DOHH2 (cell line): ENCODE data around the gene SLC19A1.

Experiments used
- H3F3A ChIP-seq: fragments of 200-600 bp; sonication (generic), shearing (Covaris generic); 2 replicates; pipeline ENCODE4 v1.6.0; 2016; ENCODE audit warnings: antibody characterized with exemption, mild to moderate bottlenecking; ENCODE audit not compliant: control insufficient read depth, insufficient read depth
- H3K27ac ChIP-seq: fragments of 200-600 bp; sonication (generic); 2 replicates; pipeline ENCODE4 v1.5.1; 2014; ENCODE audit warnings: low read depth, mild to moderate bottlenecking, low read length, moderate library complexity
- H3K27me3 ChIP-seq: fragments of 200-600 bp; sonication (generic); 2 replicates; pipeline ENCODE4 v1.6.1; 2014; ENCODE audit warnings: mild to moderate bottlenecking, low read length, mixed read lengths; ENCODE audit not compliant: control insufficient read depth
- H3K36me3 ChIP-seq: fragments of 200-600 bp; sonication (generic); 2 replicates; pipeline ENCODE4 v1.6.1; 2014; ENCODE audit warnings: mild to moderate bottlenecking, low read length, moderate library complexity, mixed read lengths; ENCODE audit not compliant: control insufficient read depth
- H3K4me1 ChIP-seq: fragments of 200-600 bp; sonication (generic); 2 replicates; pipeline ENCODE4 v1.6.1; 2014; ENCODE audit warnings: mild to moderate bottlenecking, low read length, mixed read lengths; ENCODE audit not compliant: control insufficient read depth
- H3K4me2 ChIP-seq: fragments of 200-600 bp; sonication (generic); 2 replicates; pipeline ENCODE4 v1.6.0; 2014; ENCODE audit warnings: mild to moderate bottlenecking, low read length, moderate library complexity
- H3K4me3 ChIP-seq: fragments of 200-600 bp; sonication (generic); 2 replicates; pipeline ENCODE4 v1.5.1; 2014; ENCODE audit warnings: mild to moderate bottlenecking, low read length, mixed read lengths
- H3K79me2 ChIP-seq: fragments of 200-600 bp; sonication (generic); 2 replicates; pipeline ENCODE4 v1.6.1; 2014; ENCODE audit warnings: mild to moderate bottlenecking, low read length, mixed read lengths; ENCODE audit not compliant: control insufficient read depth
- H3K9me2 ChIP-seq: fragments of 200-600 bp; sonication (generic); replicated peaks from 2 replicates; pipeline ENCODE4 v1.6.1; 2014; ENCODE audit warnings: mild to moderate bottlenecking, low read length, mixed read lengths; ENCODE audit not compliant: control insufficient read depth
- H3K9me3 ChIP-seq: fragments of 200-600 bp; sonication (generic); 2 replicates; pipeline ENCODE4 v1.6.1; 2014; ENCODE audit warnings: antibody characterized with exemption, low read length, mixed read lengths; ENCODE audit not compliant: control insufficient read depth, insufficient read depth
- H4K20me1 ChIP-seq: fragments of 200-600 bp; sonication (generic); 2 replicates; pipeline ENCODE4 v1.6.0; 2014; ENCODE audit warnings: low read depth, mild to moderate bottlenecking, antibody characterized with exemption, low read length, moderate library complexity; ENCODE audit not compliant: control insufficient read depth, insufficient read depth
- EZH2phosphoT487 ChIP-seq: fragments of 200-600 bp; sonication (generic); IDR thresholded peaks from 2 replicates; pipeline ENCODE4 v1.6.1; 2017; ENCODE audit warnings: borderline replicate concordance, mild to moderate bottlenecking, antibody characterized with exemption, low read length, moderate library complexity, mixed read lengths
- TF ChIP-seq, protein P1 (sequence below): fragments of 200-600 bp; sonication (generic); IDR thresholded peaks from one replicate; pipeline ENCODE4 v1.5.1; 2014; ENCODE audit warnings: antibody characterized with exemption, mild to moderate bottlenecking, low read depth, low read length; ENCODE audit not compliant: poor library complexity, severe bottlenecking

Gene SLC19A1

DNA sequence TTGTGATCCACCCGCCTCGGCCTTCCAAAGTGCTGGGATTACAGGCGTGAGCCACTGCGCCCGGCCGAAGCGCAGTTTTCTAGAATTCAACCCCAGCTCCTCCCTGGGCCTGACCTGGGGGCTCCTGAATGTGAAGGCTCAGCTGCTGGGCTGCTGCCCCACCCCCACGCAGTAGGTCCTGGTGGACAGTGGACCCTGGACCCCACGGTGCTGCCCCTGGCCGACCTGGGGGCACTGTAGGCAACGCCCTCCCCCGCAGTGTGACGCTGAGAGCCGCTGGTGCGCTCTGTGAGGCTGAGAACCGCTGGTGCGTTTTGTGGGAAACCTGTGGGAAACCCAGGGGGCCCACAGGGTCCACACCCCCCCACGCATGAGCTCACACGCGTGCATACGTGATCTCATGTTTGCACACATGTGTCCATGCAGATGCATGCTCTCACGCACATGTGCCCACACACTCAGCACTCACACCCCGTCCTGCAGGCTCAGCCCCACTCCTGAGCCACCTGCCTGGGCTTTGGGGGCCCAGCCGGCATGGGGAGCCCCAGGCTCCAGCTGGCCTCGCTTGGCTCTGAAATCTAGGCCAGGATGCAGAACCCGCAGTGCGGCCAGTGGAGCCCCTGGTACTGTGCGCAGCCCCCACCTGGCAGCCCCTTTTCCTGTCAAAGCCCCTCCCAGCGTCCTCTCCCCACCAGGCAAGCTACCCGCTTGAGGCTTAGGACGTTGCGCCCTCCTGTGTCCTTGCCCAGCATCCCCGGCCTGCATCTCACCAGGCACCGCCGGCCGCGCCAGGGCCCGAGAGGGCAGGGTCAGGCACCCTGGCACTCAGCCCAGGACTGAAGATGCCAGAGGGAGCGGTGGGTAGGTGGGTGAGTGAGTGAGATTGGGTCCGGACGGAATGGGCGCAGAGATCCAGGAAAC is 69.5 kb downstream of the SLC19A1 start:
- Histone ChIP-seq H3K9me2 (no peaks in the 10 kb centered on the region), H3K27me3 (0 out of 2 replicates have a peak, but pooled peaks cover 2% of the 10 kb centered on the region), H3K27ac (no peak overlapping the region), H3K36me3 (no peaks in the 10 kb centered on the region), H3K9me3 (peaks cover 13% of the 10 kb centered on the region), H3K4me3 (no peak overlapping the region), H3K4me1 (no peaks in the 10 kb centered on the region), H3K4me2 (no peak overlapping the region), H3K79me2 (no peaks in the 10 kb centered on the region), H4K20me1 (no peaks in the 10 kb centered on the region), H3F3A (no peaks in the 10 kb centered on the region)
- TF ChIP-seq, protein P1, sequence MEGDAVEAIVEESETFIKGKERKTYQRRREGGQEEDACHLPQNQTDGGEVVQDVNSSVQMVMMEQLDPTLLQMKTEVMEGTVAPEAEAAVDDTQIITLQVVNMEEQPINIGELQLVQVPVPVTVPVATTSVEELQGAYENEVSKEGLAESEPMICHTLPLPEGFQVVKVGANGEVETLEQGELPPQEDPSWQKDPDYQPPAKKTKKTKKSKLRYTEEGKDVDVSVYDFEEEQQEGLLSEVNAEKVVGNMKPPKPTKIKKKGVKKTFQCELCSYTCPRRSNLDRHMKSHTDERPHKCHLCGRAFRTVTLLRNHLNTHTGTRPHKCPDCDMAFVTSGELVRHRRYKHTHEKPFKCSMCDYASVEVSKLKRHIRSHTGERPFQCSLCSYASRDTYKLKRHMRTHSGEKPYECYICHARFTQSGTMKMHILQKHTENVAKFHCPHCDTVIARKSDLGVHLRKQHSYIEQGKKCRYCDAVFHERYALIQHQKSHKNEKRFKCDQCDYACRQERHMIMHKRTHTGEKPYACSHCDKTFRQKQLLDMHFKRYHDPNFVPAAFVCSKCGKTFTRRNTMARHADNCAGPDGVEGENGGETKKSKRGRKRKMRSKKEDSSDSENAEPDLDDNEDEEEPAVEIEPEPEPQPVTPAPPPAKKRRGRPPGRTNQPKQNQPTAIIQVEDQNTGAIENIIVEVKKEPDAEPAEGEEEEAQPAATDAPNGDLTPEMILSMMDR, result no peak
- no peak for TF ChIP-seq EZH2phosphoT487

DNA sequence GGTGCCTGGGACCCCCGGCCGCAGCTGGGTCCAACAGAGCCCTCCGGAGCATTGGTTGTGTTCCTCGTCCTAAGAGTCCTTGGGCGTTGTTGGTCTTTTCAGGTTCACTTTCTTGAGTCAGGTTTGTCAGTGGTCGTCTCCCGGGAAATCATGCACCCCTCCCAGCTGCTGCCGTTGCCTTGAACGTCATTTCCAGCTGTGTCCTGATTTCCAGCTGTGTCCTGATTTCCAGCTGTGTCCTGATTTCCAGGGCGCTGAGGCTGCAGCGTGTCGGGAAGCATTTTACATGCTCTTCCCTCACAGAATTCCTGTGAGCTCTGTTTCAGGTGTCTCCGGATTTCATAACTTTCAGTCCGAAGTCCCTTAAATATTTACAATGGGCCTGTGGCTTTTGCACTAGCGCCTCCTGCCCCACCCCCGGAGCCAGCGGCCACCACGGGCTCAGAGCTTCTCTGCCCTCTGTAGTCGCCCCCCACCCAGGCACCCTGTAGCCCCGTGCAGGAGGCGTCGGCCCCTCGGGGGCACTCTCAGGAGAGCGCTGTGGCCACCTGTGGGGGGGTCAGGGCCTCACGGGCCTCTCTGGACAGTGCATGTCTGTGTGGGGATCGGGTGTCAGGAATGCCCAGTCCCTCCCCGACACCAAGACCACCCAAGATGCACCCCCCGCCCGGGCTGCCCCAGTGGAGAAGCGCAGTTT is 70.6 kb downstream of the SLC19A1 start:
- Histone ChIP-seq H3K36me3 (no peaks in the 10 kb centered on the region), H3K9me3 (peaks cover 12% of the 10 kb centered on the region), H4K20me1 (no peaks in the 10 kb centered on the region), H3K27me3 (0 out of 2 replicates have a peak, but pooled peaks cover 2% of the 10 kb centered on the region), H3F3A (no peaks in the 10 kb centered on the region), H3K4me3 (no peak overlapping the region), H3K27ac (no peak overlapping the region), H3K79me2 (no peaks in the 10 kb centered on the region), H3K4me2 (no peak overlapping the region), H3K4me1 (no peaks in the 10 kb centered on the region), H3K9me2 (no peaks in the 10 kb centered on the region)
- TF ChIP-seq, protein P1, result no peak
- TF ChIP-seq EZH2phosphoT487, result no peak

- H3K36me3 ChIP-seq, result no peaks in the 10 kb centered on the region
- no peaks in the 10 kb centered on the region for H3K4me1 ChIP-seq
- 0 out of 2 replicates have a peak, but pooled peaks cover 2% of the 10 kb centered on the region for H3K27me3 ChIP-seq
- peaks cover 9% of the 10 kb centered on the region for H3K9me3 ChIP-seq
- H3K4me2 ChIP-seq, result no peak overlapping the region
- no peaks in the 10 kb centered on the region for H3F3A ChIP-seq
- H3K27ac ChIP-seq, result no peak overlapping the region
- no peaks in the 10 kb centered on the region for H4K20me1 ChIP-seq
- H3K79me2 ChIP-seq, result no peaks in the 10 kb centered on the region
- H3K9me2 ChIP-seq, result no peaks in the 10 kb centered on the region
- H3K4me3 ChIP-seq, result no peak overlapping the region
- TF ChIP-seq, protein P1, result no peak
- TF ChIP-seq EZH2phosphoT487, result no peak
Measured at GRCh38 chr21:45470773-45471524, 71.3 kb downstream of the SLC19A1 start.
